Small intestine (tissue), 7 donors: ENCODE results near the gene PSMC3IP. TPM values are rescaled to one million over a fixed set of nuclear protein-coding genes. Genes with fewer than 3 reads are reported as not detected.
"Not testable (repeated sequence)": the region's sequence is repeated elsewhere in the genome, so short reads cannot be mapped to it uniquely, and the experiment has no call there.

ENCODE experiments used
- DNase-seq, 2 donors: peaks; one replicate each; pipeline versions ENCODE4 v3.0.0 to v3.0.0-alpha.2; 2013
- FAIRE-seq: peaks from 2 replicates; lab custom pipeline; 2012; peaks lifted over from hg19 to GRCh38; lab: Jason Lieb, UNC
- H3K27ac ChIP-seq, 3 donors: one replicate each; pipeline ENCODE4 v1.5.1; 2013; ENCODE audit warnings: low read length in 2 of 3, mild to moderate bottlenecking in 2 of 3, control low read depth in 1 of 3, inconsistent platforms in 1 of 3, low read depth in 1 of 3, moderate library complexity in 1 of 3
- H3K27me3 ChIP-seq, 3 donors: one replicate each; pipeline ENCODE4 v1.6.1; 2013; ENCODE audit warnings: low read length in 3 of 3, inconsistent platforms in 1 of 3; ENCODE audit not compliant: control insufficient read depth in 3 of 3, insufficient read depth in 3 of 3
- H3K36me3 ChIP-seq, 3 donors: one replicate each; pipeline ENCODE4 v1.6.1; 2013; ENCODE audit warnings: low read length in 3 of 3, inconsistent platforms in 1 of 3, low read depth in 1 of 3, mild to moderate bottlenecking in 1 of 3, moderate library complexity in 1 of 3; ENCODE audit not compliant: control insufficient read depth in 3 of 3, insufficient read depth in 2 of 3
- H3K4me1 ChIP-seq, 3 donors: one replicate each; pipeline ENCODE4 v1.6.1; 2013; ENCODE audit warnings: low read length in 2 of 3, inconsistent platforms in 1 of 3, low read depth in 1 of 3, mild to moderate bottlenecking in 1 of 3, moderate library complexity in 1 of 3; ENCODE audit not compliant: control insufficient read depth in 3 of 3, insufficient read depth in 2 of 3
- H3K4me3 ChIP-seq, 3 donors: one replicate each; pipeline ENCODE4 v1.5.1; 2013; ENCODE audit warnings: low read length in 3 of 3, control low read depth in 1 of 3, inconsistent platforms in 1 of 3, low read depth in 1 of 3, mild to moderate bottlenecking in 1 of 3, moderate library complexity in 1 of 3
- H3K9me3 ChIP-seq, 2 donors: one replicate each; pipeline ENCODE4 v1.6.1; 2013; ENCODE audit warnings: low read depth in 1 of 2, low read length in 1 of 2; ENCODE audit not compliant: control insufficient read depth in 2 of 2, insufficient read depth in 1 of 2
- WGBS, 3 donors: extraction: QIAGEN DNeasy Blood & Tissue Kit; methylation state at CpG; one replicate each; pipeline ENCODE4 v1.1.7; 2013; 5-methylcytosine and 5-hydroxymethylcytosine counted together
- polyA plus RNA-seq, 4 donors: library from polyadenylated mRNA; stranded (reverse) in 3 of 4; unstranded in 1 of 4; fragments of 200-250 nt in 3 of 4; fragments of 120-200 nt in 1 of 4; gene quantifications; one replicate each; pipeline versions ENCODE4 v1.2.1 to v1.2.3, GENCODE V29; 2013
- donor health status: healthy with polysubstance abuse.
- donor health status: control.
- donor health status: control.
- donor health status: Bipolar disorder and iron deficiency.
- donor health status: healthy.

Gene PSMC3IP
- polyA plus RNA-seq, 4 donors = 0.89 to 5.7 (median 3.5) TPM

DNA sequence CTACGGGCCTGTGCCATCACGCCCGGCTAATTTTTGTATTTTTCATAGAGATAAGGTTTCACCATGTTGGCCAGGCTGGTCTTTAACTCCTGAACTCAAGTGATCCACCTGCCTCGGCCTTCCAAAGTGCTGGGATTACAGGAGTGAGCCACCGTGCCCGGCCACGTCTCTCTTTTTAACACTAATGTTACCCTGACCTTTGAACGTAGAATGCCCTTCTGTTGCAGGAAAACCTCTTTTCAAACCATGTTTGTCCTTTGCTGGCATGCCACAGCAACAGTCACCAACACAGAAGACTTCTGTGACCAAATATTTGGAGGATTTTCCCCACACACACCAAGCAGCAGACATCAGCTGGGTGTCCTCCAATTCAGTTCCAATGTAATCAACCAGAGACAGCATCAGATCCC, 32.6 kb downstream of the PSMC3IP start:
- peaks cover 4 to 47% (median 5%) of the 10 kb centered on the region in 3 donors for H3K36me3 ChIP-seq
- no peak overlapping the region for H3K27ac ChIP-seq
- H3K4me1 ChIP-seq = peaks cover 6 to 23% (median 6%) of the 10 kb centered on the region in 3 donors
- DNase-seq (no peak), FAIRE-seq (no peak)
- H3K27me3 ChIP-seq = no peaks in the 10 kb centered on the region
- no peak overlapping the region for H3K4me3 ChIP-seq
- 69 to 74% (median 73%) methylated on average over 8 of the region's 8 CpGs for WGBS, 3 donors
- no peaks in the 10 kb centered on the region for H3K9me3 ChIP-seq

DNA sequence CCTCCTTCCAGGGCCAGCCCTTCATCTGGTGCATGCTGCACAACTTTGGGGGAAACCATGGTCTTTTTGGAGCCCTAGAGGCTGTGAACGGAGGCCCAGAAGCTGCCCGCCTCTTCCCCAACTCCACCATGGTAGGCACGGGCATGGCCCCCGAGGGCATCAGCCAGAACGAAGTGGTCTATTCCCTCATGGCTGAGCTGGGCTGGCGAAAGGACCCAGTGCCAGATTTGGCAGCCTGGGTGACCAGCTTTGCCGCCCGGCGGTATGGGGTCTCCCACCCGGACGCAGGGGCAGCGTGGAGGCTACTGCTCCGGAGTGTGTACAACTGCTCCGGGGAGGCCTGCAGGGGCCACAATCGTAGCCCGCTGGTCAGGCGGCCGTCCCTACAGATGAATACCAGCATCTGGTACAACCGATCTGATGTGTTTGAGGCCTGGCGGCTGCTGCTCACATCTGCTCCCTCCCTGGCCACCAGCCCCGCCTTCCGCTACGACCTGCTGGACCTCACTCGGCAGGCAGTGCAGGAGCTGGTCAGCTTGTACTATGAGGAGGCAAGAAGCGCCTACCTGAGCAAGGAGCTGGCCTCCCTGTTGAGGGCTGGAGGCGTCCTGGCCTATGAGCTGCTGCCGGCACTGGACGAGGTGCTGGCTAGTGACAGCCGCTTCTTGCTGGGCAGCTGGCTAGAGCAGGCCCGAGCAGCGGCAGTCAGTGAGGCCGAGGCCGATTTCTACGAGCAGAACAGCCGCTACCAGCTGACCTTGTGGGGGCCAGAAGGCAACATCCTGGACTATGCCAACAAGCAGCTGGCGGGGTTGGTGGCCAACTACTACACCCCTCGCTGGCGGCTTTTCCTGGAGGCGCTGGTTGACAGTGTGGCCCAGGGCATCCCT, 34.1 kb downstream of the PSMC3IP start:
- H3K27me3 ChIP-seq = no peaks in the 10 kb centered on the region
- DNase-seq (no peak), FAIRE-seq (no peak)
- no peak overlapping the region for H3K4me3 ChIP-seq
- H3K9me3 ChIP-seq = no peaks in the 10 kb centered on the region
- H3K4me1 ChIP-seq = peaks cover 2 to 14% (median 6%) of the 10 kb centered on the region in 3 donors
- 94 to 96% (median 96%) methylated on average over 39 of the region's 39 CpGs for WGBS, 3 donors
- H3K27ac ChIP-seq = no peak overlapping the region
- H3K36me3 ChIP-seq = peaks cover 4 to 61% (median 5%) of the 10 kb centered on the region in 3 donors

DNA sequence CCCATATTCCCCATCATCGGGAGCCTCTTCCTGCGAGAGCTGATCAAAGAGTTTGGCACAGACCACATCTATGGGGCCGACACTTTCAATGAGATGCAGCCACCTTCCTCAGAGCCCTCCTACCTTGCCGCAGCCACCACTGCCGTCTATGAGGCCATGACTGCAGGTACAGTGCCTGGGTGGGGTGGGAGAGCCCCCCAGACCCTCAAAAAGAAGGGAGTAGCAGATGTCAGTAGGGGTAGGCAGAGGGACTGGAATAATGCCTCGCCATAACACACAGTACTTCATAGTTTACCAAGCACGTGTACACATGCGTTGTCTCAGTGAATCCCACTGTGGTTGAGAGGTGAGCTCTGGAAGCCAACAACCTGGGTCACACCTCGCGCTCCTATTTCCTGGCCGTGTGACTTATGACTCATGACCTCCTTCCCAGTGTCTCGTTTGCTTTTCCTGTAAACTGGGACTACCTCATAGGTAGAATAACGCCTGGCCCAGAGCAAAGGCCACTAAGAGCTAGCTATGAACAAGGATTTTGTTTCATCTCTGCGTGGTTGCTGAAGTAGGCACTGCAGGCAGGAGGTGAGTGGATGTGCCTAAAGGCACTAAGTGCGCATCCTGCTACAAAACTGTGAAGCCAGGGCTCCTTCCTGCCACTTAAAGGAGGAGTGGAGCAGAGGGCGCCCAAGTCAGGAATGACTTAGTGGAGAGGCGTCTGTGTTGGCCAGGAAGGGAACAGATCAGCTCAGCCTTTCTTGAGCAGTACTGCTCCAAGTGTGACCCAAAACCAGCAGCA, 36.3 kb downstream of the PSMC3IP start:
- no peaks in the 10 kb centered on the region for H3K9me3 ChIP-seq
- 60 to 72% (median 63%) methylated on average over 17 of the region's 17 CpGs for WGBS, 3 donors
- H3K27ac ChIP-seq = peak overlapping the region; percentile 63 to 74 (median 70)
- DNase-seq (peak; percentile 58 to 87), FAIRE-seq (no peak)
- H3K4me1 ChIP-seq = peaks cover 0 to 21% (median 11%) of the 10 kb centered on the region in 3 donors
- H3K36me3 ChIP-seq = peaks cover 4 to 75% (median 5%) of the 10 kb centered on the region in 3 donors
- no peak overlapping the region for H3K4me3 ChIP-seq
- H3K27me3 ChIP-seq = no peaks in the 10 kb centered on the region

DNA sequence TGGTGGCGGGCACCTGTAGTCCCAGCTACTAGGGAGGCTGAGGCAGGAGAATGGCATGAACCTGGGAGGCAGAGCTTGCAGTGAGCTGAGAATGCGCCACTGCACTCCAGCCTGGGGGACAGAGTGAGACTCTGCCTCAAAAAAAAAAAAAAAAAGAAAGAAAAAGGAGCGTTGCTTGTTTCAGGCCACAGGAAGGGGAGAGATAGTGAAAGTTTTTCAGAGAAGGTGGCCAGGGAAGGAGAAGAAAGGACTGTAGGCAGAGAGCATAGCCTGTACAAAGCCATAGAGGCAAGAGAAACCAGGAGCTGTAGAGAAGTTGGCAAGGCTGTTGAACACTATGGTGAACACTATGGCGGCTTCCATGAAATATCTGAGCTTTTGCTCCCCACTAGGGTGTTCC, 37.0 kb downstream of the PSMC3IP start:
- not testable (repeated sequence) for DNase-seq, FAIRE-seq, H3K9me3 ChIP-seq, H3K4me3 ChIP-seq, H3K27me3 ChIP-seq
- peak overlapping the region in 2 of 3 donors; percentile 30 to 74 for H3K27ac ChIP-seq
- H3K36me3 ChIP-seq = peaks cover 4 to 75% (median 5%) of the 10 kb centered on the region in 3 donors
- peaks cover 0 to 22% (median 11%) of the 10 kb centered on the region in 3 donors for H3K4me1 ChIP-seq
- WGBS, 3 donors = 83 to 93% (median 87%) methylated on average over 3 to 4 of the region's 4 CpGs

DNA sequence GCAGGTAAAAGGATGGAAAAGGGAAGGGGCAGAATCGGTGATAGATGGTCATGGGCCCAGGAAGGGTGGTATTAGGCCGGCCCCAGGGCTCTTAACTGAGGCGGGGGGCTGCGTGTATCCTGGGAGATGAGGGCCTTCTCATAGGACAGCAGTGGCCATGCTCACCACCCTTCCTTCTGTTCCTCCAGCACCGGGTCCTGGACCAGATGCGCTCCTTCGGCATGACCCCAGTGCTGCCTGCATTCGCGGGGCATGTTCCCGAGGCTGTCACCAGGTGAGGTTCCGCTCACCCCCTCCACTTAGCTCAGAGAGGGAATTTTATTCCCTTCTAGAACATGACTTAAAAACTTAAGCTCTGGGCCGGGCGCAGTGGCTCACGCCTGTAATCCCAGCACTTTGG, 39.0 kb downstream of the PSMC3IP start:
- Histone ChIP-seq H3K27ac (no peak overlapping the region), H3K27me3 (no peaks in the 10 kb centered on the region), H3K9me3 (no peaks in the 10 kb centered on the region), H3K36me3 (peaks cover 0 to 59% (median 0%) of the 10 kb centered on the region in 3 donors), H3K4me1 (peaks cover 3 to 28% (median 11%) of the 10 kb centered on the region in 3 donors), H3K4me3 (no peak overlapping the region)
- no peak for DNase-seq
- 95 to 96% (median 96%) methylated on average over 14 of the region's 14 CpGs for WGBS, 3 donors
- FAIRE-seq = no peak

DNA sequence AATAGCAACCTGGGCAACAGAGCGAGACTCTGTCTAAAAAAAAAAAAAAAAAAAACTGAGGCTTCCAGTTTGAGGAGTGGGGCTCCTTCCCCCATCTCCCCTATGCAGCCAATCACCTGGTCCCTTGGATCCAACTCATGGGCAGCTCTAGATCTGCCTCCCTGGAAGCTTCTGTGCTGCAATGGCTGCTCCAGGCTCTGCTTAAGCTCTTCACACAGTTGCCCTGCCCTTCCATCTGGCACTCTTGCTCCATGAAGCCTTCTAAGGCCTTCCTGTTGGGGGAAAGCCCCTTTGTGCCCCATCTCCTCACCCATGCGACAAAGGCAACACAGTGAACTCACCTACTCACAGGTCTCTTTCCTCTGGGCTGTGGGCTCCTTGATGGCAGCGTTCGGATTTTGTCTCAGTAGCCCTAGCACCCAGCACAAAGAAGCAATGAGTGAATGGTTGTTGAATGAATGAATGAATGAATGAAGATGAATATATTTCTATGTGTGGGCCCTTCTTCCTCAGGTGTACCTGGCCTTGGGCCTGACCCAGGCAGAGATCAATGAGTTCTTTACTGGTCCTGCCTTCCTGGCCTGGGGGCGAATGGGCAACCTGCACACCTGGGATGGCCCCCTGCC, 39.6 kb downstream of the PSMC3IP start:
- DNase-seq (no peak), FAIRE-seq (no peak)
- H3K36me3 ChIP-seq = peaks cover 0 to 53% (median 0%) of the 10 kb centered on the region in 3 donors
- H3K27me3 ChIP-seq = no peaks in the 10 kb centered on the region
- peaks cover 3 to 28% (median 11%) of the 10 kb centered on the region in 3 donors for H3K4me1 ChIP-seq
- WGBS, 3 donors = 92 to 94% (median 93%) methylated on average over 5 of the region's 5 CpGs
- H3K27ac ChIP-seq = no peak overlapping the region
- H3K4me3 ChIP-seq = no peak overlapping the region
- no peaks in the 10 kb centered on the region for H3K9me3 ChIP-seq

DNA sequence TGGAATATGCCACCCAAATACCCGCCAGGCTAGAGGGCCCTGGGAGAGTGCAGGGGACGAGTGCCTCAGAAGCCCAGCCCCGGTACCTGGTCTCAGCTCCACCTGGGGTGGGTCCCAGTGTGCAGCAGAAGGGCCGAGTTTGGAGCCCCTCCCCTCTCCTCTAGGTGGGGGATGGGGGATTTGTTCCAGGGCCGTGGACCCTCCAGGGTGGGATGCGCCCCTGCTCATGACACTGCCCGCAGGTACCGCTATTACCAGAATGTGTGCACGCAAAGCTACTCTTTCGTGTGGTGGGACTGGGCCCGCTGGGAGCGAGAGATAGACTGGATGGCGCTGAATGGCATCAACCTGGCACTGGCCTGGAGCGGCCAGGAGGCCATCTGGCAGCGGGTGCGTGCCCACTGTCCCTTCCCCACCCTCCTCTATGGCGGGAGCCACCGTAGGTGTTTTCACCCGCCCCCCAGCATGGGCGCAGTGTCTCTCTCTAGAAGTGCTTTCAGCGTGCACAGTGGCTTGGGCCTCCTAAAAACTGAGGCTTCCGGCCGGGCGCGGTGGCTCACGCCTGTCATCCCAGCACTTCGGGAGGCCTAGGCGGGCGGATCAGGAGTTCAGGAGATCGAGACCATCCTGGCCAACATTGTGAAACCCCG, 40.2 kb downstream of the PSMC3IP start:
- DNase-seq (no peak), FAIRE-seq (no peak)
- Histone ChIP-seq H3K27ac (peak overlapping the region in 2 of 3 donors; percentile 76 to 88), H3K36me3 (peaks cover 0 to 47% (median 0%) of the 10 kb centered on the region in 3 donors), H3K4me1 (peaks cover 3 to 28% (median 11%) of the 10 kb centered on the region in 3 donors), H3K9me3 (no peaks in the 10 kb centered on the region), H3K4me3 (peak overlapping the region; percentile 69 to 80 (median 79)), H3K27me3 (no peaks in the 10 kb centered on the region)
- WGBS, 3 donors = 85 to 87% (median 86%) methylated on average over 29 to 31 of the region's 31 CpGs
